Heart left ventricle (tissue), 16 donors: ENCODE results near the gene SUPT3H. TPM values are rescaled to one million over a fixed set of nuclear protein-coding genes. Genes with fewer than 3 reads are reported as not detected.

Experiments used
- ATAC-seq, 4 donors: fragments of 200-7000 bp; cut with Tn5 transposase; one replicate each; pipeline ENCODE4 v1.9.1; 2020 to 2022; ENCODE audit warnings: moderate library complexity in 4 of 4, mild to moderate bottlenecking in 3 of 4, moderate number of reproducible peaks in 1 of 4
- DNase-seq, 5 donors: peaks; one replicate each; pipeline ENCODE4 v3.0.0-alpha.2; 2020
- H3K27ac ChIP-seq, 12 donors: fragments of 200-600 bp; sonication (generic) in 4 of 12; one replicate each; pipeline versions ENCODE4 v1.5.0 to v1.8.0; 2016 to 2022; ENCODE audit warnings: mild to moderate bottlenecking in 2 of 12
- H3K27me3 ChIP-seq, 9 donors: fragments of 200-600 bp; sonication (generic) in 2 of 9; one replicate each; pipeline versions ENCODE4 v1.5.1 to v1.8.0; 2016 to 2022; ENCODE audit warnings: mild to moderate bottlenecking in 3 of 9
- H3K36me3 ChIP-seq, 9 donors: fragments of 200-600 bp; sonication (generic) in 2 of 9; one replicate each; pipeline versions ENCODE4 v1.5.0 to v1.8.0; 2018 to 2022; ENCODE audit warnings: mild to moderate bottlenecking in 2 of 9
- H3K4me1 ChIP-seq, 12 donors: fragments of 200-600 bp; sonication (generic) in 4 of 12; one replicate each; pipeline versions ENCODE4 v1.5.0 to v1.8.0; 2016 to 2022; ENCODE audit warnings: mild to moderate bottlenecking in 3 of 12
- H3K4me3 ChIP-seq, 12 donors: fragments of 200-600 bp; sonication (generic) in 4 of 12; one replicate each; pipeline versions ENCODE4 v1.5.0 to v1.8.0; 2017 to 2022; ENCODE audit warnings: mild to moderate bottlenecking in 9 of 12, moderate library complexity in 4 of 12
- H3K9me3 ChIP-seq, 12 donors: fragments of 200-600 bp; sonication (generic) in 4 of 12; one replicate each; pipeline versions ENCODE4 v1.5.0 to v1.8.0; 2016 to 2022; ENCODE audit warnings: mild to moderate bottlenecking in 1 of 12
- POLR2A ChIP-seq, 2 donors: fragments of 450-650 bp; IDR thresholded peaks; one replicate each; pipeline ENCODE4 v1.6.1; 2017; ENCODE audit warnings: antibody characterized with exemption in 2 of 2, mild to moderate bottlenecking in 2 of 2, moderate library complexity in 2 of 2
- WGBS, 4 donors: extraction: QIAGEN DNeasy Blood & Tissue Kit in 2 of 4; methylation state at CpG; one replicate each; pipeline versions ENCODE4 v1.1.5 to v1.1.7; 2013 to 2018; 5-methylcytosine and 5-hydroxymethylcytosine counted together
- intact Hi-C, 10 donors: fragments of 100-400 bp; cut with DNase I; formaldehyde crosslinking; loops; one replicate each; pipeline versions ENCODE4 v1.11.1 to v1.14.2; 2022
- polyA plus RNA-seq, 2 donors: library from polyadenylated mRNA; stranded (reverse); fragments of 200-250 nt; gene quantifications; one replicate each; pipeline ENCODE4 v1.2.3, GENCODE V29; 2013
- total RNA-seq, 9 donors: library from RNA; depleted of rRNA in 2 of 9; stranded (reverse); fragments of >200 nt in 2 of 9; fragmentation: NEBNext Ultra II Directional in 3 of 9; extraction: Animal tissue kit (Norgen Biotek cat#: 25700) in 3 of 9; gene quantifications; one replicate each; pipeline versions ENCODE4 v1.1.0 to v1.2.4, GENCODE V29; 2016 to 2023
- TF ChIP-seq, protein P1 (sequence below), 12 donors: fragments of 200-600 bp; sonication (generic) in 4 of 12; IDR thresholded peaks; one replicate each; pipeline versions ENCODE4 v1.5.0 to v1.8.0; 2018 to 2022; ENCODE audit warnings: antibody characterized with exemption in 12 of 12, mild to moderate bottlenecking in 5 of 12
- donor health status: ischemic (EF 13 %, LVEDD 7.1; RV severe dilation, severe dysfunction).
- donor health status: healthy with polysubstance abuse.
- donor health status: DM: no; HTN: yes; CAD: no.
- donor health status: DM: no; HTN: no; CAD: no.
- donor health status: ischemic (EF 25% LVEDD 6.9; RV normal size, moderate dysfunction).
- donor health status: ischemic (EF 25% LVEDD 5.7; RV mildly dilated, moderate dysfunction).
- donor health status: healthy.
- donor health status: DM: yes; HTN: yes; CAD: no.
- donor health status: ischemic (EF 35%, LVEDD 5.7; RV mildly dilated, moderate dysfunction).
- donor health status: nonischemic (EF 11% LVEDD 7.7; RV severe dilation, severe dysfunction).
- donor health status: DM: yes; HTN: yes; CAD: no.
- donor health status: PGD.
- donor health status: ischemic (EF 29% LVEDD 5.4; RV normal size, mild dysfunction).
- donor health status: nonischemic (EF 23%, LVEDD 6.1; RV moderate dilation, normal function).

Gene SUPT3H
- total and polyA plus RNA-seq, 11 donors, result 1.5 to 8.1 (median 4.1) TPM

DNA sequence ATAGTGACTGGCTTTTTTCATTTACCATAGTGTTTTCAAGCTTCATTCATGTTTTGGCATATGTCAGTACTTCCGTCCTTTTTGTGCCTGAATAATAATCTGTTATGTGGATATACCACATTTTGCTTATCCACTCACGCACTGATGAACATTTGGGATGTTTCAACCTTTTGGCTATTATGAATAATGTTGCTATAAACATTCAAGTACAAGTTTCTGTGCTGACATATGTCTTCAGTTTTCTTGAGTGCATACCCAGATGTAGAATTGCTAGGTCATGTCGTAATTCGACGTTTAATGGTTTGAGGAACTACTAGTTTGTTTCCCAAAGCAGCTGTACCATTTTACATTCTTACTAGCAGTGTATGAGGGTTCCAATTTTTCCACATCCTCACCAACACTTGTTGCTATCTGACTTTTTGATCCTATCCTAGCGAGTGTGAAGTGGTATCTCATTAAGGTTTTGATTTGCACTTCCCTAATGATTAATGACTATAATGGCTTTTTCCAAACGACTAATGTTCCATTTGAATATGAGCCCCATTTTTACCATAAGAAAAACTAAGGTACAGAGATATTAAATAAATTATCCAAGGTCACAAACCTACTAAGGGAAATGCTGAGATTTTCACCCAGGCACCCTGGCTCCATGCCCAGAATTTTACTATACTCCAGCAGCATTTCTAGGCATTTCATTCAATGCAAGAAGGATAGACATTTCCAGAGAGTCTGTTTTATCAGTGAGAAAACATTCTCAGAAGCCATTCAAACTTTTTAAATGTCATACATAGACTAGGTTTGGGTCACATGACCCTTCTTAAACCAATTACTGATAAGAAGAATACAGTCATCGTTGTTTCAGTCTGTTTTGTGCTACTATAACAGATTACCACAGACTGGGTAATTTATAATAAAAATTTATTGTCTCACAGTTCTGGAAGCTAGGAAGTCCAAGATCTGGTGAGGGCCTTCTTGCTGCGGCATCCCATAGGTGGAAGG, 120.7 kb downstream of the SUPT3H start:
- TF ChIP-seq, protein P1, sequence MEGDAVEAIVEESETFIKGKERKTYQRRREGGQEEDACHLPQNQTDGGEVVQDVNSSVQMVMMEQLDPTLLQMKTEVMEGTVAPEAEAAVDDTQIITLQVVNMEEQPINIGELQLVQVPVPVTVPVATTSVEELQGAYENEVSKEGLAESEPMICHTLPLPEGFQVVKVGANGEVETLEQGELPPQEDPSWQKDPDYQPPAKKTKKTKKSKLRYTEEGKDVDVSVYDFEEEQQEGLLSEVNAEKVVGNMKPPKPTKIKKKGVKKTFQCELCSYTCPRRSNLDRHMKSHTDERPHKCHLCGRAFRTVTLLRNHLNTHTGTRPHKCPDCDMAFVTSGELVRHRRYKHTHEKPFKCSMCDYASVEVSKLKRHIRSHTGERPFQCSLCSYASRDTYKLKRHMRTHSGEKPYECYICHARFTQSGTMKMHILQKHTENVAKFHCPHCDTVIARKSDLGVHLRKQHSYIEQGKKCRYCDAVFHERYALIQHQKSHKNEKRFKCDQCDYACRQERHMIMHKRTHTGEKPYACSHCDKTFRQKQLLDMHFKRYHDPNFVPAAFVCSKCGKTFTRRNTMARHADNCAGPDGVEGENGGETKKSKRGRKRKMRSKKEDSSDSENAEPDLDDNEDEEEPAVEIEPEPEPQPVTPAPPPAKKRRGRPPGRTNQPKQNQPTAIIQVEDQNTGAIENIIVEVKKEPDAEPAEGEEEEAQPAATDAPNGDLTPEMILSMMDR (IDR thresholded peaks at IDR 0.05), result no peak
- TF ChIP-seq POLR2A (IDR thresholded peaks at IDR 0.05), result no peak
- WGBS, 4 donors, result 86 to 89% (median 87%) methylated on average over 9 of the region's 9 CpGs
- Histone ChIP-seq H3K36me3 (no peaks in the 10 kb centered on the region), H3K4me3 (no peak overlapping the region), H3K27ac (no peak overlapping the region), H3K4me1 (no peaks in the 10 kb centered on the region), H3K27me3 (no peaks in the 10 kb centered on the region), H3K9me3 (no peaks in the 10 kb centered on the region)
- DNase-seq, result no peak
- no peak for ATAC-seq
- intact Hi-C loops, result no loop called here

DNA sequence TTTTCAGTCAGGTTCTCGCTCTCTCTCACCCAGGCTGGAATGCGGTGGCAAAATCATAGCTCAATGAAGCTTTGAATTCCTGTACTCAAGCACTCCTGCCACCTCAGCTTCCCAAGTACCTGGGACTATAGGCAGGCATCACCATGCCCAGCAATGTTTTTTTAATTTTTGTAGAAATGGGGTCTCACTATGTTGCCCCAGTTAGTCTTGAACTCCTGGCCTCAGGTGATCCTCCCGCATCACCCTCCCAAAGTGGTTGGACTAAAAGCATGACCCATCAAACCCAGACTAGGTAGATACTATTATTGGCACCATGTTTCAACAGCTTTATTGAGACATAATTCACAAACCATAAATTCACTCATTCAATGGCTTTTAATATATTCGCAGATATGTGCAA, 122.3 kb downstream of the SUPT3H start:
- H3K4me3 ChIP-seq, result no peak overlapping the region
- DNase-seq, result no peak
- no peaks in the 10 kb centered on the region for H3K4me1 ChIP-seq
- H3K27ac ChIP-seq, result no peak overlapping the region
- TF ChIP-seq POLR2A (IDR thresholded peaks at IDR 0.05), result no peak
- TF ChIP-seq, protein P1 (IDR thresholded peaks at IDR 0.05), result no peak
- H3K9me3 ChIP-seq, result no peaks in the 10 kb centered on the region
- H3K27me3 ChIP-seq, result no peaks in the 10 kb centered on the region
- no peak for ATAC-seq
- no peaks in the 10 kb centered on the region for H3K36me3 ChIP-seq
- 96 to 99% (median 98%) methylated on average over 4 of the region's 4 CpGs for WGBS, 4 donors
- intact Hi-C loops, result no loop called here

DNA sequence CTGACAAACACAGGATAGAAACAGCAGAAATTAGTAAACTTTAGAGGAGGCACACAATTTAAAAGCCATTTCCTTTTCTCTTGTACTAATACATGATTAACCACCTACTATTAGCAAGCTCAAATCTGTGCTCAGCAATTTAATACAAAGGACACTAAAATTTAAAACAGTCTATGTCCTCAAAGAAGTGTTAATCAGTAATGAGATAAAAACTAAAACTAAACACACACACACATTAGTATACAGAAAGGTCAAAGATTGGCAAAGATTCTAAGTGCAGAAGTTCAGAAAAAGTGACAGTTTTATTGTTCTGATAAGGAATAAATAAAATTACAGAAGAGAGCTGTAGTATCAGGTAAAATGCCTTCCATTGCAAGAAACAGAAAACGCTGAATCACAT, 123.5 kb downstream of the SUPT3H start:
- Histone ChIP-seq H3K36me3 (no peaks in the 10 kb centered on the region), H3K27me3 (no peaks in the 10 kb centered on the region), H3K27ac (no peak overlapping the region), H3K4me1 (no peaks in the 10 kb centered on the region), H3K9me3 (no peaks in the 10 kb centered on the region), H3K4me3 (no peak overlapping the region)
- intact Hi-C loops, result no loop called here
- WGBS, 4 donors, result 77 to 91% (median 88%) methylated on average over 1 of the region's 1 CpG
- DNase-seq (no peak), ATAC-seq (no peak)
- no peak for TF ChIP-seq POLR2A (IDR thresholded peaks at IDR 0.05)
- TF ChIP-seq, protein P1 (IDR thresholded peaks at IDR 0.05), result no peak

DNA sequence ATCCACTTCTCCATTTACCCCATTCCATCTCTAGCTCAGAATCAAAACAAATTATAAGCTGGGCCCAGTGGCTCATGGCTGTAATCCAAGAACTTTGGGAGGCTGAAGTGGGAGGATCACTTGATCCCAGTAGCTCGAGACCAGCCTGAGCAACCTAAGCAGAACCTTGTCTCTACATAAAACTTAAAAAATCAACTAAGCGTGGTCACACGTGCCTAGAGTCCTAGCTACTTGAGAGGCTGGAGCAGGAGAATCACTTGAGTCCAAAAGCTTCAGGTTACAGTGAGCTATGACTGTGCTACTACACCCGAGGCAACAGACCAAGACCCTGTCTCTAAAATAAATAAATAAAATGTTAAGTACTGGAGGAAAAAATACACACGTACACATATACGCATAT, 124.3 kb downstream of the SUPT3H start:
- Histone ChIP-seq H3K4me1 (no peaks in the 10 kb centered on the region), H3K27ac (no peak overlapping the region), H3K36me3 (no peaks in the 10 kb centered on the region), H3K4me3 (no peak overlapping the region), H3K9me3 (no peaks in the 10 kb centered on the region), H3K27me3 (no peaks in the 10 kb centered on the region)
- 87 to 94% (median 92%) methylated on average over 6 of the region's 6 CpGs for WGBS, 4 donors
- TF ChIP-seq POLR2A (IDR thresholded peaks at IDR 0.05), result no peak
- TF ChIP-seq, protein P1 (IDR thresholded peaks at IDR 0.05), result no peak
- ATAC-seq, result no peak
- intact Hi-C loops, result no loop called here
- no peak for DNase-seq
